ENCODE measurements around the gene MST1.

DNA sequence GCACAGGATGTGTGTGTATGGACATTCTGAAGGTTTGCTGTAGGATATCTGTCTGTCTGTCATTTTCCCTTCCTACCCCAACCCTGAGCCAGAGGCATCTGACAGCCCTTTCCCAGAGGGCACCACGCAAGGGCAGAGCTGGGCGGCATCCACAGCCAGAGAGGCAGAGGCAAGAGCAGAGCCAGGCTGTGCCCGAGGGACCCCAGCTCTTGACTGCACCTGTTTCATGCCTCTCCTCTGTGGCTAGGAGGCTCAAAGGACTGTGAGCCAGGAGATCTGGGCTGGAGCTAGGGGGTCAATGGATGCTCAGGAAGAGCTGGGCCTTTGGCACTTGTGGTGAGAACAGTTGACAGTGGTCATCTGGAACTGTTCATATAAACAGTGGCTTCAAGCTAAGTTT, 19.9 kb downstream of the MST1 start:
- TF ChIP-seq, protein P1, sequence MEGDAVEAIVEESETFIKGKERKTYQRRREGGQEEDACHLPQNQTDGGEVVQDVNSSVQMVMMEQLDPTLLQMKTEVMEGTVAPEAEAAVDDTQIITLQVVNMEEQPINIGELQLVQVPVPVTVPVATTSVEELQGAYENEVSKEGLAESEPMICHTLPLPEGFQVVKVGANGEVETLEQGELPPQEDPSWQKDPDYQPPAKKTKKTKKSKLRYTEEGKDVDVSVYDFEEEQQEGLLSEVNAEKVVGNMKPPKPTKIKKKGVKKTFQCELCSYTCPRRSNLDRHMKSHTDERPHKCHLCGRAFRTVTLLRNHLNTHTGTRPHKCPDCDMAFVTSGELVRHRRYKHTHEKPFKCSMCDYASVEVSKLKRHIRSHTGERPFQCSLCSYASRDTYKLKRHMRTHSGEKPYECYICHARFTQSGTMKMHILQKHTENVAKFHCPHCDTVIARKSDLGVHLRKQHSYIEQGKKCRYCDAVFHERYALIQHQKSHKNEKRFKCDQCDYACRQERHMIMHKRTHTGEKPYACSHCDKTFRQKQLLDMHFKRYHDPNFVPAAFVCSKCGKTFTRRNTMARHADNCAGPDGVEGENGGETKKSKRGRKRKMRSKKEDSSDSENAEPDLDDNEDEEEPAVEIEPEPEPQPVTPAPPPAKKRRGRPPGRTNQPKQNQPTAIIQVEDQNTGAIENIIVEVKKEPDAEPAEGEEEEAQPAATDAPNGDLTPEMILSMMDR (IDR thresholded peaks at IDR 0.05): no peak
- TF ChIP-seq EZH2 (IDR thresholded peaks at IDR 0.05) (no peak), EZH2phosphoT487 (IDR thresholded peaks at IDR 0.05) (no peak)
